Measurements from ENCODE around the gene LTBP1.

DNA sequence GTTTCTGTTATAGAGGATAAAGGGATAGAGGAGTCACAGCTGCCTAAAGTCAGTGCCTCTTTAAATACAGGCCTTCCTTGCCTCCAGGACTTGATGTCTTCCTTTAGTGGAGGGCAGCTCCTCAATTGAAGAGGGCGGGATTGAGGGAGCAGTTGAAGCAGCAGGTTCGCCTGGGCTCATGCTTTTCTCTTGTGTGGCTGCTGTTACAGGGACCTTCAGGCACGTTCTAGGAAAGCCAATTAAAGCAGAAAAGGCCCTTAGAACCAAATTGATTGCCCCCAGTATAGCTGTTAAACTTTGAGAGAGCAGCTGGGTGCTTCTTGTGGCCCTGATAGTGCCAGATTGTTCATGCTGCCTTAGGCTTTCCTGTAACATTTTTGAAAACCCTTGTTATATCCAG is 42.0 kb upstream of the LTBP1 start:
- TF ChIP-seq, protein P1, sequence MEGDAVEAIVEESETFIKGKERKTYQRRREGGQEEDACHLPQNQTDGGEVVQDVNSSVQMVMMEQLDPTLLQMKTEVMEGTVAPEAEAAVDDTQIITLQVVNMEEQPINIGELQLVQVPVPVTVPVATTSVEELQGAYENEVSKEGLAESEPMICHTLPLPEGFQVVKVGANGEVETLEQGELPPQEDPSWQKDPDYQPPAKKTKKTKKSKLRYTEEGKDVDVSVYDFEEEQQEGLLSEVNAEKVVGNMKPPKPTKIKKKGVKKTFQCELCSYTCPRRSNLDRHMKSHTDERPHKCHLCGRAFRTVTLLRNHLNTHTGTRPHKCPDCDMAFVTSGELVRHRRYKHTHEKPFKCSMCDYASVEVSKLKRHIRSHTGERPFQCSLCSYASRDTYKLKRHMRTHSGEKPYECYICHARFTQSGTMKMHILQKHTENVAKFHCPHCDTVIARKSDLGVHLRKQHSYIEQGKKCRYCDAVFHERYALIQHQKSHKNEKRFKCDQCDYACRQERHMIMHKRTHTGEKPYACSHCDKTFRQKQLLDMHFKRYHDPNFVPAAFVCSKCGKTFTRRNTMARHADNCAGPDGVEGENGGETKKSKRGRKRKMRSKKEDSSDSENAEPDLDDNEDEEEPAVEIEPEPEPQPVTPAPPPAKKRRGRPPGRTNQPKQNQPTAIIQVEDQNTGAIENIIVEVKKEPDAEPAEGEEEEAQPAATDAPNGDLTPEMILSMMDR (IDR thresholded peaks at IDR 0.05): no peak
- no peak for TF ChIP-seq POLR2A (IDR thresholded peaks at IDR 0.05)
